Stimulated activated CD4-positive, alpha-beta T cell treated with anti-CD3 and anti-CD28 coated beads, Interleukin-12 subunit alpha, Interleukin-12 subunit beta, amount 100 ng/mL, for 4 hours (primary cell): ENCODE measurements around the gene MRPL12.

Experiments
- DNase-seq: peaks from one replicate; pipeline ENCODE4 v3.0.0-alpha.2; 2020

The MRPL12 gene

GRCh38 chr17:81683208-81683583 lies 20.0 kb upstream of the MRPL12 start:
- DNase-seq = no peak

- peak; percentile 96 for DNase-seq
These were observed 19.4 kb upstream of the MRPL12 start, which contains the start of the genes ARL16 and HGS for GRCh38 chr17:81683584-81684441. Gene ARL16 (minus strand): TSS chr17:81683797. CDS start chr17:81683753, 44 bp downstream. Gene HGS (plus strand): TSS chr17:81684011. CDS start chr17:81684067, 56 bp downstream.

GRCh38 chr17:81684442-81684911 lies 18.7 kb upstream of the MRPL12 start:
- no peak for DNase-seq

- DNase-seq = peak; percentile 50
These were observed 18.1 kb upstream of the MRPL12 start for GRCh38 chr17:81685108-81685507.

- no peak for DNase-seq
These were observed 16.6 kb upstream of the MRPL12 start for GRCh38 chr17:81686614-81687013.

GRCh38 chr17:81687770-81688541 lies 15.2 kb upstream of the MRPL12 start:
- no peak for DNase-seq

GRCh38 chr17:81688616-81689015 lies 14.6 kb upstream of the MRPL12 start:
- no peak for DNase-seq

GRCh38 chr17:81690066-81690465 lies 13.1 kb upstream of the MRPL12 start:
- DNase-seq = no peak

- DNase-seq = no peak
These were observed 12.6 kb upstream of the MRPL12 start for GRCh38 chr17:81690549-81690948.

- DNase-seq = no peak
These were observed 12.0 kb upstream of the MRPL12 start for GRCh38 chr17:81691196-81691595.

- no peak for DNase-seq
These were observed 11.6 kb upstream of the MRPL12 start for GRCh38 chr17:81691608-81692007.

GRCh38 chr17:81693509-81694210 lies 9.5 kb upstream of the MRPL12 start:
- DNase-seq = no peak

- no peak for DNase-seq
These were observed 8.4 kb upstream of the MRPL12 start for GRCh38 chr17:81694810-81695209.

GRCh38 chr17:81695211-81695610 lies 8.0 kb upstream of the MRPL12 start:
- DNase-seq = no peak

- DNase-seq = no peak
These were observed 7.4 kb upstream of the MRPL12 start for GRCh38 chr17:81695801-81696200.

- no peak for DNase-seq
These were observed 6.8 kb upstream of the MRPL12 start for GRCh38 chr17:81696218-81696941.

GRCh38 chr17:81697261-81698044 lies 5.7 kb upstream of the MRPL12 start:
- no peak for DNase-seq

- no peak for DNase-seq
These were observed 2.5 kb upstream of the MRPL12 start for GRCh38 chr17:81700353-81701287.

- DNase-seq = no peak
These were observed 1.7 kb upstream of the MRPL12 start for GRCh38 chr17:81701288-81702071.
